HG03439 (cell line): Measurements from ENCODE around the gene MRGPRX1.
"Not testable (repeated sequence)": the region's sequence is repeated elsewhere in the genome, so short reads cannot be mapped to it uniquely, and the experiment has no call there.

Source experiments
- ATAC-seq: cut with Tn5 transposase; IDR thresholded peaks from one replicate; pipeline ENCODE4 v1.9.1; 2021; ENCODE audit warnings: mild to moderate bottlenecking, moderate library complexity; ENCODE audit not compliant: unreplicated experiment

MRGPRX1 gene

GRCh38 chr11:18939314-18939713, at the start of gene MRGPRX1:
Gene MRGPRX1 (minus strand): TSS chr11:18939414. CDS start chr11:18934784, 4,630 bp downstream.
- ATAC-seq = no peak

- no peak for ATAC-seq
Measured at GRCh38 chr11:18987454-18988231, 48.4 kb upstream of the MRGPRX1 start.

GRCh38 chr11:18986744-18987143, 47.5 kb upstream of the MRGPRX1 start:
- ATAC-seq = no peak

GRCh38 chr11:18981897-18982296, 42.7 kb upstream of the MRGPRX1 start:
- no peak for ATAC-seq

- ATAC-seq = no peak
Measured at GRCh38 chr11:18974192-18974591, 35.0 kb upstream of the MRGPRX1 start.

- ATAC-seq = no peak
Measured at GRCh38 chr11:18972336-18972735, 33.1 kb upstream of the MRGPRX1 start.

GRCh38 chr11:18969720-18970119, 30.5 kb upstream of the MRGPRX1 start:
- no peak for ATAC-seq

- ATAC-seq = no peak
Measured at GRCh38 chr11:18958221-18958910, 19.2 kb upstream of the MRGPRX1 start.

GRCh38 chr11:18956630-18957029, 17.4 kb upstream of the MRGPRX1 start:
- ATAC-seq = no peak

- ATAC-seq = no peak
Measured at GRCh38 chr11:18936002-18936673, 3.1 kb downstream of the MRGPRX1 start.

GRCh38 chr11:18934195-18934814, 4.9 kb downstream of the MRGPRX1 start:
- ATAC-seq = no peak

GRCh38 chr11:18927550-18928322, 11.5 kb downstream of the MRGPRX1 start:
- ATAC-seq = no peak

- not testable (repeated sequence) for ATAC-seq
Measured at GRCh38 chr11:18925426-18925825, 13.8 kb downstream of the MRGPRX1 start.

- no peak for ATAC-seq
Measured at GRCh38 chr11:18912883-18913282, 26.3 kb downstream of the MRGPRX1 start.

GRCh38 chr11:18907391-18907790, 31.8 kb downstream of the MRGPRX1 start:
- no peak for ATAC-seq

- ATAC-seq = not testable (repeated sequence)
Measured at GRCh38 chr11:18900637-18901036, 38.6 kb downstream of the MRGPRX1 start.

- not testable (repeated sequence) for ATAC-seq
Measured at GRCh38 chr11:18900151-18900611, 39.0 kb downstream of the MRGPRX1 start.

- not testable (repeated sequence) for ATAC-seq
Measured at GRCh38 chr11:18891712-18892111, 47.5 kb downstream of the MRGPRX1 start.

- ATAC-seq = no peak
Measured at GRCh38 chr11:18890615-18891014, 48.6 kb downstream of the MRGPRX1 start.
